ENCODE measurements around the gene LMO7. TPM values are rescaled to one million over a fixed set of nuclear protein-coding genes. Genes with fewer than 3 reads are reported as not detected.

Gene LMO7
- total and polyA plus RNA-seq, 2 donors from 2014 or later = 44.0 to 138 TPM

- Histone ChIP-seq H3K9ac (ENCODE audit: low read length in 3 of 3) (no peak overlapping the region), H3K4me1 (ENCODE audit: control insufficient read depth in 2 of 3, insufficient read depth in 2 of 3, low read depth in 1 of 3, low read length in 3 of 3) (peaks cover 0 to 34% (median 7%) of the 10 kb centered on the region in 3 donors), H3K36me3 (ENCODE audit: control insufficient read depth in 2 of 3, insufficient read depth in 3 of 3, low read length in 3 of 3) (no peaks in the 10 kb centered on the region), H3K4me3 (ENCODE audit: low read length in 3 of 3) (no peak overlapping the region), H3K27ac (ENCODE audit: low read depth in 2 of 2, low read length in 2 of 2) (no peak overlapping the region), H3K9me3 (ENCODE audit: control insufficient read depth in 2 of 3, insufficient read depth in 1 of 3, low read length in 3 of 3) (no peaks in the 10 kb centered on the region), H3K27me3 (ENCODE audit: control insufficient read depth, insufficient read depth, low read length) (no peaks in the 10 kb centered on the region)
- DNase-seq (no peak), FAIRE-seq (peak; percentile 30)
- no peak for TF ChIP-seq CTCF (IDR thresholded peaks at IDR 0.05; ENCODE audit: borderline replicate concordance, extremely low read depth, insufficient read depth)
- intact Hi-C loops (cut with DNase I) = no loop called here
Observed at GRCh38 chr13:75764926-75765310, 128.8 kb downstream of the LMO7 start.

GRCh38 chr13:75766636-75767035 is 130.5 kb downstream of the LMO7 start:
- DNase-seq = no peak
- no peaks in the 10 kb centered on the region for H3K9me3 ChIP-seq (ENCODE audit: control insufficient read depth in 2 of 3, insufficient read depth in 1 of 3, low read length in 3 of 3)
- no peak overlapping the region for H3K4me3 ChIP-seq (ENCODE audit: low read length in 3 of 3)
- no peak overlapping the region for H3K9ac ChIP-seq (ENCODE audit: low read length in 3 of 3)
- no peaks in the 10 kb centered on the region for H3K27me3 ChIP-seq (ENCODE audit: control insufficient read depth, insufficient read depth, low read length)
- H3K4me1 ChIP-seq (ENCODE audit: control insufficient read depth in 2 of 3, insufficient read depth in 2 of 3, low read depth in 1 of 3, low read length in 3 of 3) = peaks cover 0 to 43% (median 9%) of the 10 kb centered on the region in 3 donors
- no peak for FAIRE-seq
- no peak overlapping the region for H3K27ac ChIP-seq (ENCODE audit: low read depth in 2 of 2, low read length in 2 of 2)
- TF ChIP-seq CTCF (IDR thresholded peaks at IDR 0.05; ENCODE audit: borderline replicate concordance, extremely low read depth, insufficient read depth) = no peak
- H3K36me3 ChIP-seq (ENCODE audit: control insufficient read depth in 2 of 3, insufficient read depth in 3 of 3, low read length in 3 of 3) = no peaks in the 10 kb centered on the region
- intact Hi-C loops (cut with DNase I) = no loop called here

- Histone ChIP-seq H3K27ac (ENCODE audit: low read depth in 2 of 2, low read length in 2 of 2) (peak overlapping the region; percentile 4 to 33), H3K36me3 (ENCODE audit: control insufficient read depth in 2 of 3, insufficient read depth in 3 of 3, low read length in 3 of 3) (no peaks in the 10 kb centered on the region), H3K4me3 (ENCODE audit: low read length in 3 of 3) (no peak overlapping the region), H3K27me3 (ENCODE audit: control insufficient read depth, insufficient read depth, low read length) (no peaks in the 10 kb centered on the region), H3K9me3 (ENCODE audit: control insufficient read depth in 2 of 3, insufficient read depth in 1 of 3, low read length in 3 of 3) (no peaks in the 10 kb centered on the region), H3K9ac (ENCODE audit: low read length in 3 of 3) (no peak overlapping the region), H3K4me1 (ENCODE audit: control insufficient read depth in 2 of 3, insufficient read depth in 2 of 3, low read depth in 1 of 3, low read length in 3 of 3) (peaks cover 0 to 36% (median 5%) of the 10 kb centered on the region in 3 donors)
- FAIRE-seq (no peak), DNase-seq (peak in 1 of 5 donors; percentile 37)
- TF ChIP-seq CTCF (IDR thresholded peaks at IDR 0.05; ENCODE audit: borderline replicate concordance, extremely low read depth, insufficient read depth) = no peak
- intact Hi-C loops (cut with DNase I) = no loop called here
Observed at GRCh38 chr13:75769141-75769905, 133.2 kb downstream of the LMO7 start.
